GM19468 (cell line): ENCODE results near the gene SPATA45.
A peak's percentile ranks its signal among the peaks of the same experiment; 100 is the strongest.

Experiments used
- ATAC-seq: cut with Tn5 transposase; IDR thresholded peaks from one replicate; pipeline ENCODE4 v1.9.1; 2021; ENCODE audit warnings: mild to moderate bottlenecking, moderate library complexity, moderate number of reproducible peaks; ENCODE audit not compliant: unreplicated experiment; ENCODE audit errors: extremely low read depth

Gene SPATA45

GRCh38 chr1:212833211-212834207 lies 13.9 kb downstream of the SPATA45 start:
- ATAC-seq, result peak; percentile 65

GRCh38 chr1:212828395-212828794 lies 19.1 kb downstream of the SPATA45 start:
- no peak for ATAC-seq

GRCh38 chr1:212827831-212828278 lies 19.6 kb downstream of the SPATA45 start:
- ATAC-seq, result no peak

GRCh38 chr1:212827171-212827776 lies 20.2 kb downstream of the SPATA45 start:
- ATAC-seq, result no peak

GRCh38 chr1:212825798-212826452 lies 21.5 kb downstream of the SPATA45 start:
- ATAC-seq, result no peak

- no peak for ATAC-seq
These were observed 23.2 kb downstream of the SPATA45 start for GRCh38 chr1:212824201-212824600.

DNA sequence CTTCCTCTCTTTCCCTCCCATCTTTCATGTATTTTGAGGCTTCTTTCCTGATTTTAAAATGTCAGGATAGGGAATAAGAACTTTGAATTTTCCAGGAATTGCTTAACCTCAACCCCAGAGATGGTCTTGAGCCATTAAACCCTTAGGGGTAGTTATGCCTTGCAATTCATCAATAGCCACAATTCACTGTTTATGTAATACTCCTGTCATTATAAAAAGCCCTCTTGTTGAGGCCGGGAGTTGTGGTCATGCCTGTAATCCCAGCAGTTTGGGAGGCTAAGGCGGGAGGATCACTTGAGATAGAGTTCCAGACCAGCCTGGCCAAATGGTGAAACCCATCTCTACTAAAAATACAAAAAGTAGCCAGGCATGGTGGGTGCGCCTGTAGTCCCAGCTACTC lies 24.5 kb downstream of the SPATA45 start:
- no peak for ATAC-seq

DNA sequence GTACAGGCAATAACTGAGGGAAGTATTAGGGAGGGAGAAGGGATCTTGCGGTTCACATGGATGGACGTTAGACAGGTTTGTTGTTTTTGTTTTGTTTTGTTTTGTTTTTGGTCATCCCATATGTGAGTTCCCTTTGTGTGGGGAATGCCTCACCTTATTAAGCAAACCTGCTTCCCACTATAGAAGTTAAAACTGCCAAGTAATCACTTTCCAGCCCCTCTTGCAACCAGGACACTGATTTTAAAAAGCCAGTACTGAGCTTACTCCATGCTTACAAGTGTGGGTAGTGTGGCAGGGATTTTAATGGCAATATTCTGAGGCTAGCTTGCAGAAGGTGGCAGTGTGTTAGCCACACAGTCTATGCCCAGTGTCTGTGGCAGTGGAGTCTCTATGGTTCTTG lies 26.5 kb downstream of the SPATA45 start:
- ATAC-seq, result no peak

- ATAC-seq, result no peak
These were observed 27.7 kb downstream of the SPATA45 start for GRCh38 chr1:212819726-212820125.

- no peak for ATAC-seq
These were observed 30.7 kb downstream of the SPATA45 start for GRCh38 chr1:212816567-212817278.

DNA sequence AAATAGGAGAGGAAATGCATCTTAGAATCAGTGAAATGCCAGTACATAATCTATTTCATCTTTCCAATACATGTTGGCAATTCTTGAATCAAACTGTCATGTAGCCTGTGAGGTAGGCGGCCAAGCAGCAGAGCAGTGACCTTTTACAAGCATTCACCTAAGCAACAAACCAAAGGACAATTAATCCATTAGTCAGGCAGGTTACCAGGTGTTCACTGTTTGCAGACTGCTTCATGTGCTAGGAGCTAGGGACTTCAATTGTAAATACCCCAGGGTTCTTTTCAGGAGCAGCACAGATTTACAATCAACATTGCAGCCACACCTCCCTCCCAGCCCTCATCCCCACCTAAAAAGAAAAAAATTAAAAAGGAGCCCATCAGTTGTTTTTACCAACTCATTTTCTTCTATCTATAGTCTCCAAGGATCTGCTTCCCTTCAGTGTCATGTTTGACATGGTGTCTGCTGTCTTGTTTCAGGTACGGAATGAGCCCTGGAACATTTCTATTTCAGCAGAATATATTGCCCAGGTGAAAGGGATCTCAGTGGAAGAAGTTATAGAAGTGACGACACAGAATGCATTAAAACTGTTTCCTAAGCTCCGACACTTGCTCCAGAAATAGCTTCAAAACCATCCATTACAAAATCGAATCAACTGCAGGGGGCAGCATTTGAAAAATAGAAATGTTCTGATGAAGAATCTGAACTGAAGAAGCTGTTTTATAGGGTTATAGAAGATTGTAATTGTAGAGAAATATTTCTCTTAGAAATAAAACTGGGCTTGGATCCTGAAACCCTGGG lies 32.7 kb downstream of the SPATA45 start:
- ATAC-seq, result no peak

GRCh38 chr1:212805767-212806166 lies 41.7 kb downstream of the SPATA45 start:
- no peak for ATAC-seq

DNA sequence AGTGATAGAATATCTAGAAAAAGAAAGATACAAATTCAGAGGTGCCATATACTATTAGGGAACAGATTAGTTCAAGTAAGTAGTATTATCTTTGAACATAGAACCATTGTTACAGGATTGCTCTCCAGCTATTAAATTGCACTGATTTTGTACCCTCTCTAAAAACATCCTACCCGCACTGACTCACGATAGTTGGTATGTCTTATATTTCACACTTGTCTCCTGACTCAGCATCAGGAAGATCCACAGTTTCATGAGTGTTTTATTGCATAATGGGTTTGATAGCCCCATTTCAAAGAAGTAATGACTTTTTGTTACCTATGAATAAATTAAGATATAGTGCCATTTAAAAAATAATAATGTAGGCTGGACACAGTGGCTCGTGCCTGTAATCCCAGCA lies 49.8 kb downstream of the SPATA45 start:
- no peak for ATAC-seq

DNA sequence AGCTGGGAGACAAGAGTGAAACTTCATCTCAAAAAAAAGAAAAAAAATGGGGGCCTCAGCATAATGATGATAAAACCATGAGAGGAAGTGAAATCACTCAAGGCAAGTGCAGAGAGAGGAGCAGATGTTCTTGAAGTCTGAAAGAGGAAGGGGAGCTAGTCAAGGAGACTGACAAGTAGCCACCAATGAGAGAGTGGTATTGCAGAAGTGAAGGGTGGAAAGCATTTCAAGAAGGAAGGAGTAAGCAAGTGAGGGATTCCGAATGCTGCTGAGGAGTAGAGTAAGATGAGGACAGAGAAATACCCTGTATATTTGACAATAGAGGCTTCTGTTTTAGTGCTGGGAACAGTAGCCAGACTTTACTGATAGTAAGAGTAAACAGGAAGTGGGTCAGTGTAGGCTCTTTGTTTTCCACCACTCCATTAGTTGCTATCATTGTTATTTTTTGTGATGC lies 52.9 kb downstream of the SPATA45 start:
- peak; percentile 88 for ATAC-seq

- no peak for ATAC-seq
These were observed 55.0 kb downstream of the SPATA45 start for GRCh38 chr1:212792396-212792908.

DNA sequence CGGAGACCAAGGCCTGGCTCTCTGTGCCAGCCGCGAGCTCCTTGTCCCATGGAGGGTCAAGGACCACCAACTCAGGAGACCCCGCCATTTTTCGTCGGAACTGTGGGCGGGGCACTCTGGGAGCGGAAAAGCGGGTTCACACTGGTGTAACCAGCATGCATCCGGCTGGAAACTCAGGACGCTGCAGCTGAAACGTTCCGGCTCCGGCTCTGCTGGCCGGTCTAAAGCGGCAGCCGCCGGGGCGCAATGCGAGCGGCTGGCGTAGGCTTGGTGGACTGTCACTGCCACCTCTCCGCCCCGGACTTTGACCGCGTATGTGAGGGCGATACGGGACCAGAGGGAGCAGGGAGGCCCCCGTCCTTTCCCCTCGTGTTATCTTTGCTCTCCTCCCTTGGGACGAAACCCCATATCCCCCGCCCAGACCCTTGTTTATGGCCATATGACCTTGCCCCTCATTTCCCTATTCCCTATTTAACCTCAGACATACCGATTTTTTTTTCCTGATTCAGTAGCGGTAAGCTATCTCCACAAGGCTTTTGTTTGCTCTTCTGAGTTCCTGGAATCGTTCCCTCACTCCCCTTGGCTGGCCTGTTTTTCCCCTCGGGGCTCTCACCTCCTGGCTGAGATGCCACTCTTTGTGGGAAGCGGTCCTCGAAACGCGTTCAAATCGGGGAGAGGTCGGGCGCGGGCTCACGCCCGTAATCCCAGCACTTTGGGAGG lies 55.6 kb downstream of the SPATA45 start, which contains the start of the genes NSL1 and TATDN3:
Gene NSL1, minus strand, starts transcription at position 102 of the 720 bp plus-strand sequence. Its CDS starts 14 bp downstream, at position 88.
Gene TATDN3, plus strand, starts transcription at position 219 of the 720 bp plus-strand sequence. Its CDS starts 28 bp downstream, at position 247.
- ATAC-seq, result peak; percentile 57

GRCh38 chr1:212791261-212791675 lies 56.2 kb downstream of the SPATA45 start:
- peak; percentile 4 for ATAC-seq

DNA sequence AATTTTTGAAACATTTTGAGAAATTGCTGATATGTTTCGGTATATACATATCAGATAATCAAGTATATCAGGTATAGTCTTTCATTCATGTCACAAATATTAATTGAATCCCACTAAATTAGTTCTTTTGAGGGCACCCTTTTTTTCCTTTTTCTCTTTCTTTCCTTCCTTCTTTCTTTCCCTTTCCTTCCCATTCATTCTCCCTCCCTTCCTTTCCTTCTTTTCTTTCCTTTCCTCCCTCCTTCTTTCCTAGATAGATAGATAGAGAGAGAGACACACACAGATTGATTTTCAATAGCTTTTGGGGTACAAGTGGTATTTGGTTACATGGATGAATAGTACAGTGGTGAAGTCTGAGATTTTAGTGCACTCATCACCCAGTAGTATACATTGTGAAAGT lies 61.6 kb downstream of the SPATA45 start:
- ATAC-seq, result no peak
